Measurements from ENCODE around the gene RFX1. TPM values are rescaled to one million over a fixed set of nuclear protein-coding genes. Genes with fewer than 3 reads are reported as not detected.
"Not testable (repeated sequence)": the region's sequence is repeated elsewhere in the genome, so short reads cannot be mapped to it uniquely, and the experiment has no call there.

The RFX1 gene
- polyA plus RNA-seq, 1 donor (not counting 4 experiments of a cell fraction or from before 2014, with no cell fraction given), result 0.45 TPM

- Histone ChIP-seq H3K4me3 (ENCODE audit: control insufficient read depth in 2 of 3, extremely low read depth in 1 of 3, insufficient read depth in 2 of 3, low read depth in 1 of 3, low read length in 3 of 3) (no peak overlapping the region), H3K9me1 (ENCODE audit: control insufficient read depth, extremely low read depth, insufficient read depth, low read length) (no peaks in the 10 kb centered on the region), H3K4me2 (ENCODE audit: control insufficient read depth, extremely low read depth, insufficient read depth, low read depth, low read length) (no peak overlapping the region), H4K20me1 (ENCODE audit: control insufficient read depth, extremely low read depth, insufficient read depth, low read length) (no peaks in the 10 kb centered on the region), H3K36me3 (ENCODE audit: control insufficient read depth in 2 of 2, extremely low read depth in 1 of 2, insufficient read depth in 2 of 2, low read length in 2 of 2) (no peaks in the 10 kb centered on the region), H3K79me2 (ENCODE audit: control insufficient read depth, insufficient read depth, low read length) (no peaks in the 10 kb centered on the region), H3K9ac (ENCODE audit: control insufficient read depth, extremely low read depth, insufficient read depth, low read length) (no peak overlapping the region), H3K9me3 (ENCODE audit: control insufficient read depth, low read depth, low read length) (no peaks in the 10 kb centered on the region), H3K4me1 (ENCODE audit: control insufficient read depth, extremely low read depth, insufficient read depth, low read length) (no peaks in the 10 kb centered on the region), H3K27ac (ENCODE audit: control insufficient read depth, insufficient read depth, low read length) (no peak overlapping the region), H2AFZ (ENCODE audit: control insufficient read depth, low read length) (no peak overlapping the region), H3K27me3 (ENCODE audit: control insufficient read depth, extremely low read depth, insufficient read depth, low read length) (no peaks in the 10 kb centered on the region)
- dilution Hi-C loops (cut with MboI; ENCODE audit: extremely low pct_ligation_motif_present, low sequenced_read_pairs), result no loop called here
- FAIRE-seq (no peak), DNase-seq (ENCODE audit: low read depth, low spot score) (no peak)
- TF ChIP-seq, protein P1, sequence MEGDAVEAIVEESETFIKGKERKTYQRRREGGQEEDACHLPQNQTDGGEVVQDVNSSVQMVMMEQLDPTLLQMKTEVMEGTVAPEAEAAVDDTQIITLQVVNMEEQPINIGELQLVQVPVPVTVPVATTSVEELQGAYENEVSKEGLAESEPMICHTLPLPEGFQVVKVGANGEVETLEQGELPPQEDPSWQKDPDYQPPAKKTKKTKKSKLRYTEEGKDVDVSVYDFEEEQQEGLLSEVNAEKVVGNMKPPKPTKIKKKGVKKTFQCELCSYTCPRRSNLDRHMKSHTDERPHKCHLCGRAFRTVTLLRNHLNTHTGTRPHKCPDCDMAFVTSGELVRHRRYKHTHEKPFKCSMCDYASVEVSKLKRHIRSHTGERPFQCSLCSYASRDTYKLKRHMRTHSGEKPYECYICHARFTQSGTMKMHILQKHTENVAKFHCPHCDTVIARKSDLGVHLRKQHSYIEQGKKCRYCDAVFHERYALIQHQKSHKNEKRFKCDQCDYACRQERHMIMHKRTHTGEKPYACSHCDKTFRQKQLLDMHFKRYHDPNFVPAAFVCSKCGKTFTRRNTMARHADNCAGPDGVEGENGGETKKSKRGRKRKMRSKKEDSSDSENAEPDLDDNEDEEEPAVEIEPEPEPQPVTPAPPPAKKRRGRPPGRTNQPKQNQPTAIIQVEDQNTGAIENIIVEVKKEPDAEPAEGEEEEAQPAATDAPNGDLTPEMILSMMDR (optimal IDR thresholded peaks at IDR 0.05 in 1 of 3, IDR thresholded peaks at IDR 0.05 in 1 of 3, conservative IDR thresholded peaks at IDR 0.05 in 1 of 3; ENCODE audit: extremely low read depth in 1 of 3, insufficient read depth in 2 of 3, low read length in 3 of 3), result no peak
- TF ChIP-seq EZH2 (IDR thresholded peaks at IDR 0.05; ENCODE audit: low read length), result no peak
Measured at GRCh38 chr19:14035706-14036105, 29.6 kb upstream of the RFX1 start.

- H3K27ac ChIP-seq (ENCODE audit: control insufficient read depth, insufficient read depth, low read length); H3K9me1 ChIP-seq (ENCODE audit: control insufficient read depth, extremely low read depth, insufficient read depth, low read length); H3K79me2 ChIP-seq (ENCODE audit: control insufficient read depth, insufficient read depth, low read length); H3K9ac ChIP-seq (ENCODE audit: control insufficient read depth, extremely low read depth, insufficient read depth, low read length); H3K4me3 ChIP-seq (ENCODE audit: control insufficient read depth in 2 of 3, extremely low read depth in 1 of 3, insufficient read depth in 2 of 3, low read depth in 1 of 3, low read length in 3 of 3); H3K4me1 ChIP-seq (ENCODE audit: control insufficient read depth, extremely low read depth, insufficient read depth, low read length); H3K27me3 ChIP-seq (ENCODE audit: control insufficient read depth, extremely low read depth, insufficient read depth, low read length); DNase-seq (ENCODE audit: low read depth, low spot score); dilution Hi-C loops (cut with MboI; ENCODE audit: extremely low pct_ligation_motif_present, low sequenced_read_pairs); H3K36me3 ChIP-seq (ENCODE audit: control insufficient read depth in 2 of 2, extremely low read depth in 1 of 2, insufficient read depth in 2 of 2, low read length in 2 of 2); FAIRE-seq; H3K9me3 ChIP-seq (ENCODE audit: control insufficient read depth, low read depth, low read length); H4K20me1 ChIP-seq (ENCODE audit: control insufficient read depth, extremely low read depth, insufficient read depth, low read length); H2AFZ ChIP-seq (ENCODE audit: control insufficient read depth, low read length); H3K4me2 ChIP-seq (ENCODE audit: control insufficient read depth, extremely low read depth, insufficient read depth, low read depth, low read length): not testable (repeated sequence)
Measured at GRCh38 chr19:14035159-14035558, 29.0 kb upstream of the RFX1 start.

DNA sequence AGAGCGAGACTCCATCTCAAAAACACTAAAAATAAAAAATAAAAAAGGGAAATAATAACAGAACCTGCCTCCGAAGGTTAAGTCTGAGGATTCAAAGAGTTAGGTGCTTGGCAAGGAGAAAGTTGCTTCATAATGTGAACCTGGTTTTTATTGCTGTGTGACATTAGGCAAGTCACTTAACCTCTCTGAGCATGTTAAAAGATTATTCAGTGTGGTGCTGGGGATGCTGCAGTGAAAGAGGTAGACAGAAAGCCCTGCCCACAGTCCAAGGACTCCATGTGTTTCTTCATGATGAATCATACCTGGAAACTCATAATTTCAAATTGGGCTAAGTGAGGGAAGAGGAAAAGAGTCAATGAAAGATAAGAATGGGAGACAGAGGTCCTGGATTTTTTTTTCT, 27.8 kb upstream of the RFX1 start:
- Histone ChIP-seq H3K9ac (ENCODE audit: control insufficient read depth, extremely low read depth, insufficient read depth, low read length) (no peak overlapping the region), H3K9me1 (ENCODE audit: control insufficient read depth, extremely low read depth, insufficient read depth, low read length) (no peaks in the 10 kb centered on the region), H2AFZ (ENCODE audit: control insufficient read depth, low read length) (no peak overlapping the region), H3K9me3 (ENCODE audit: control insufficient read depth, low read depth, low read length) (no peaks in the 10 kb centered on the region), H3K27me3 (ENCODE audit: control insufficient read depth, extremely low read depth, insufficient read depth, low read length) (no peaks in the 10 kb centered on the region), H3K4me1 (ENCODE audit: control insufficient read depth, extremely low read depth, insufficient read depth, low read length) (no peaks in the 10 kb centered on the region), H3K4me2 (ENCODE audit: control insufficient read depth, extremely low read depth, insufficient read depth, low read depth, low read length) (no peak overlapping the region), H3K36me3 (ENCODE audit: control insufficient read depth in 2 of 2, extremely low read depth in 1 of 2, insufficient read depth in 2 of 2, low read length in 2 of 2) (no peaks in the 10 kb centered on the region), H3K4me3 (ENCODE audit: control insufficient read depth in 2 of 3, extremely low read depth in 1 of 3, insufficient read depth in 2 of 3, low read depth in 1 of 3, low read length in 3 of 3) (no peak overlapping the region), H4K20me1 (ENCODE audit: control insufficient read depth, extremely low read depth, insufficient read depth, low read length) (no peaks in the 10 kb centered on the region), H3K27ac (ENCODE audit: control insufficient read depth, insufficient read depth, low read length) (no peak overlapping the region), H3K79me2 (ENCODE audit: control insufficient read depth, insufficient read depth, low read length) (no peaks in the 10 kb centered on the region)
- dilution Hi-C loops (cut with MboI; ENCODE audit: extremely low pct_ligation_motif_present, low sequenced_read_pairs), result no loop called here
- no peak for DNase-seq (ENCODE audit: low read depth, low spot score)
- TF ChIP-seq EZH2 (IDR thresholded peaks at IDR 0.05; ENCODE audit: low read length), result no peak
- TF ChIP-seq, protein P1 (optimal IDR thresholded peaks at IDR 0.05 in 1 of 3, IDR thresholded peaks at IDR 0.05 in 1 of 3, conservative IDR thresholded peaks at IDR 0.05 in 1 of 3; ENCODE audit: extremely low read depth in 1 of 3, insufficient read depth in 2 of 3, low read length in 3 of 3), result no peak
- no peak for FAIRE-seq
